ELR (cell line): ENCODE measurements around the gene CYP4B1.
"Not testable (repeated sequence)": the region's sequence is repeated elsewhere in the genome, so short reads cannot be mapped to it uniquely, and the experiment has no call there.

ENCODE experiments used
- DNase-seq: peaks from one replicate; pipeline ENCODE4 v3.0.0-alpha.2; 2015; ENCODE audit warnings: low read depth

CYP4B1 gene

GRCh38 chr1:46816930-46817329 lies 18.1 kb downstream of the CYP4B1 start:
- DNase-seq, result no peak

GRCh38 chr1:46817814-46818213 lies 19.0 kb downstream of the CYP4B1 start:
- DNase-seq, result no peak

GRCh38 chr1:46818591-46818990 lies 19.7 kb downstream of the CYP4B1 start:
- no peak for DNase-seq

GRCh38 chr1:46819335-46819734 lies 20.5 kb downstream of the CYP4B1 start:
- DNase-seq, result no peak

GRCh38 chr1:46820076-46820475 lies 21.2 kb downstream of the CYP4B1 start:
- DNase-seq, result no peak

- no peak for DNase-seq
Observed at GRCh38 chr1:46820560-46821060, 21.8 kb downstream of the CYP4B1 start.

GRCh38 chr1:46822248-46822826 lies 23.5 kb downstream of the CYP4B1 start:
- no peak for DNase-seq

- DNase-seq, result no peak
Observed at GRCh38 chr1:46823151-46823550, 24.3 kb downstream of the CYP4B1 start.

- not testable (repeated sequence) for DNase-seq
Observed at GRCh38 chr1:46826892-46827291, 28.0 kb downstream of the CYP4B1 start.

- DNase-seq, result no peak
Observed at GRCh38 chr1:46830665-46831322, 31.9 kb downstream of the CYP4B1 start.

- DNase-seq, result peak; percentile 6
Observed at GRCh38 chr1:46835469-46835868, 36.6 kb downstream of the CYP4B1 start.

GRCh38 chr1:46846386-46846785 lies 47.5 kb downstream of the CYP4B1 start:
- DNase-seq, result not testable (repeated sequence)

GRCh38 chr1:46857660-46858065 lies 58.8 kb downstream of the CYP4B1 start:
- DNase-seq, result peak; percentile 64

GRCh38 chr1:46862348-46862747 lies 63.5 kb downstream of the CYP4B1 start:
- DNase-seq, result no peak
